ENCODE data around the gene C14orf39.

- TF ChIP-seq CTCF (conservative IDR thresholded peaks at IDR 0.05; ENCODE audit: low read length) (no peak), EZH2phosphoT487 (IDR thresholded peaks at IDR 0.05; ENCODE audit: borderline replicate concordance) (no peak)
Observed at GRCh38 chr14:60510254-60510950, 24.5 kb upstream of the C14orf39 start.

Data from Loucy (cell line).